Smooth muscle cell (in vitro differentiated cells): ENCODE measurements around the gene DNAJC5G. TPM values are rescaled to one million over a fixed set of nuclear protein-coding genes. Genes with fewer than 3 reads are reported as not detected.

Experiments
- DNase-seq: peaks from one replicate; lab custom pipeline; 2025; ENCODE audit not compliant: unreplicated experiment; lab: John Stamatoyannopoulos, UW
- H2AFZ ChIP-seq: fragments of 200-600 bp; sonication (generic); 2 replicates; pipeline ENCODE4 v1.6.0; 2016; ENCODE audit warnings: antibody characterized with exemption, low read depth, mild to moderate bottlenecking
- H3F3A ChIP-seq: fragments of 200-600 bp; sonication (generic); 2 replicates; pipeline ENCODE4 v1.6.0; 2017; ENCODE audit warnings: antibody characterized with exemption, low read depth
- H3K27ac ChIP-seq: fragments of 200-600 bp; sonication (generic); 2 replicates; pipeline ENCODE4 v1.5.1; 2016; ENCODE audit warnings: low read depth, mild to moderate bottlenecking
- H3K27me3 ChIP-seq: fragments of 200-600 bp; sonication (generic); 2 replicates; pipeline ENCODE4 v1.6.1; 2016; ENCODE audit warnings: low read depth, mild to moderate bottlenecking
- H3K36me3 ChIP-seq: fragments of 200-600 bp; sonication (generic); 2 replicates; pipeline ENCODE4 v1.5.1; 2016; ENCODE audit warnings: low read depth
- H3K4me1 ChIP-seq: fragments of 200-600 bp; sonication (generic); 2 replicates; pipeline ENCODE4 v1.5.1; 2016; ENCODE audit warnings: low read depth
- H3K4me2 ChIP-seq: fragments of 200-600 bp; sonication (generic); 2 replicates; pipeline ENCODE4 v1.6.0; 2016; ENCODE audit warnings: mild to moderate bottlenecking
- H3K4me3 ChIP-seq: fragments of 200-600 bp; sonication (generic); 2 replicates; pipeline ENCODE4 v1.5.1; 2016; ENCODE audit warnings: mild to moderate bottlenecking
- H3K79me2 ChIP-seq: fragments of 200-600 bp; sonication (generic); 2 replicates; pipeline ENCODE4 v1.6.0; 2016; ENCODE audit warnings: low read depth, mild to moderate bottlenecking
- H3K9ac ChIP-seq: fragments of 200-600 bp; sonication (generic); 2 replicates; pipeline ENCODE4 v1.6.0; 2016; ENCODE audit warnings: low read depth
- H3K9me3 ChIP-seq: fragments of 200-600 bp; sonication (generic); replicated peaks from 2 replicates; pipeline ENCODE4 v1.5.1; 2016; ENCODE audit warnings: low read depth
- H4K20me1 ChIP-seq: fragments of 200-600 bp; sonication (generic); 2 replicates; pipeline ENCODE4 v1.6.0; 2016; ENCODE audit warnings: low read depth
- WGBS: methylation state at CpG from one replicate; pipeline ENCODE4 v1.1.7; 2016; ENCODE audit warnings: low lambda C conversion rate; 5-methylcytosine and 5-hydroxymethylcytosine counted together
- polyA plus RNA-seq: library from polyadenylated mRNA; unstranded; fragments of >200 nt; fragmentation: Nextera tagmentation; extraction: Ambion mirVana; gene quantifications from 2 replicates; pipeline ENCODE4 v1.2.1, GENCODE V29; 2016
- total RNA-seq: library from RNA; depleted of rRNA; stranded (reverse); fragments of >200 nt; gene quantifications from 2 replicates; pipeline ENCODE4 v1.2.3, GENCODE V29; 2014
- TF ChIP-seq, protein P1 (sequence below): fragments of 200-600 bp; sonication (generic); IDR thresholded peaks from 2 replicates; pipeline ENCODE4 v1.5.1; 2017; ENCODE audit warnings: borderline replicate concordance, mild to moderate bottlenecking, antibody characterized with exemption; ENCODE audit not compliant: insufficient read depth, poor library complexity, severe bottlenecking

Gene DNAJC5G
- total and polyA plus RNA-seq, 2 experiments from 2014 or later = not detected

DNA sequence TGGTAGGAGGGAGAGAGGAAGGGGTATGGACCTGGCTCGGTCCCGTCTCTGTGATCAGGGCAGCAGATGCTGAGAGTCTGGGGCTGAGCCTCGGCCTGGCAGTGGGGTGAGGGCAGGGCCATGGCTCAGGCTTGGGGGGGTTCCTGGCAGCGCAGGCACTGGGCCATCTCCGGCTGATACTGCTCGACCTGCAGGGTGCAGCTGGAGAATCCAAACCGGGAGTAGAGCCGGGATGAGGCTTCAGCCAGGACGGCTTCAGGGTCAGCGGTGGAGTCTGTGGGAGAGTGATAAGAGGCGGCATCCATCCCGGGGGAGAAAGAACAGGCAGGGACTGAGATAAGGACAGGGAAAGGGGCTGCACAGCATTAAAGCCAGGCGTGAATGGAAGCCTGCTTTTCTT, 20.0 kb upstream of the DNAJC5G start:
- Histone ChIP-seq H3K4me3 (no peak overlapping the region), H3K4me1 (no peaks in the 10 kb centered on the region), H3K9me3 (no peaks in the 10 kb centered on the region), H3K27ac (no peak overlapping the region), H3K9ac (no peak overlapping the region), H3F3A (no peaks in the 10 kb centered on the region), H3K36me3 (no peaks in the 10 kb centered on the region), H3K27me3 (peaks cover 59% of the 10 kb centered on the region), H3K4me2 (no peak overlapping the region), H4K20me1 (no peaks in the 10 kb centered on the region), H2AFZ (no peak overlapping the region), H3K79me2 (no peaks in the 10 kb centered on the region)
- no peak for DNase-seq
- TF ChIP-seq, protein P1, sequence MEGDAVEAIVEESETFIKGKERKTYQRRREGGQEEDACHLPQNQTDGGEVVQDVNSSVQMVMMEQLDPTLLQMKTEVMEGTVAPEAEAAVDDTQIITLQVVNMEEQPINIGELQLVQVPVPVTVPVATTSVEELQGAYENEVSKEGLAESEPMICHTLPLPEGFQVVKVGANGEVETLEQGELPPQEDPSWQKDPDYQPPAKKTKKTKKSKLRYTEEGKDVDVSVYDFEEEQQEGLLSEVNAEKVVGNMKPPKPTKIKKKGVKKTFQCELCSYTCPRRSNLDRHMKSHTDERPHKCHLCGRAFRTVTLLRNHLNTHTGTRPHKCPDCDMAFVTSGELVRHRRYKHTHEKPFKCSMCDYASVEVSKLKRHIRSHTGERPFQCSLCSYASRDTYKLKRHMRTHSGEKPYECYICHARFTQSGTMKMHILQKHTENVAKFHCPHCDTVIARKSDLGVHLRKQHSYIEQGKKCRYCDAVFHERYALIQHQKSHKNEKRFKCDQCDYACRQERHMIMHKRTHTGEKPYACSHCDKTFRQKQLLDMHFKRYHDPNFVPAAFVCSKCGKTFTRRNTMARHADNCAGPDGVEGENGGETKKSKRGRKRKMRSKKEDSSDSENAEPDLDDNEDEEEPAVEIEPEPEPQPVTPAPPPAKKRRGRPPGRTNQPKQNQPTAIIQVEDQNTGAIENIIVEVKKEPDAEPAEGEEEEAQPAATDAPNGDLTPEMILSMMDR = no peak
- 54% methylated on average over 13 of the region's 13 CpGs for WGBS

GRCh38 chr2:27255660-27256059, 19.6 kb upstream of the DNAJC5G start:
- H3K9me3 ChIP-seq = no peaks in the 10 kb centered on the region
- no peaks in the 10 kb centered on the region for H3K36me3 ChIP-seq
- H3K27me3 ChIP-seq = peaks cover 64% of the 10 kb centered on the region
- no peaks in the 10 kb centered on the region for H3K79me2 ChIP-seq
- H2AFZ ChIP-seq = no peak overlapping the region
- no peak overlapping the region for H3K27ac ChIP-seq
- no peaks in the 10 kb centered on the region for H4K20me1 ChIP-seq
- H3K4me2 ChIP-seq = no peak overlapping the region
- DNase-seq = no peak
- no peak overlapping the region for H3K9ac ChIP-seq
- H3F3A ChIP-seq = no peaks in the 10 kb centered on the region
- TF ChIP-seq, protein P1 = no peak
- WGBS = 72% methylated on average over 1 of the region's 1 CpG
- no peaks in the 10 kb centered on the region for H3K4me1 ChIP-seq
- no peak overlapping the region for H3K4me3 ChIP-seq

- WGBS = 83% methylated on average over 3 of the region's 7 CpGs
- Histone ChIP-seq H3K9me3 (no peaks in the 10 kb centered on the region), H4K20me1 (no peaks in the 10 kb centered on the region), H3F3A (no peaks in the 10 kb centered on the region), H3K27me3 (peaks cover 68% of the 10 kb centered on the region), H3K4me2 (no peak overlapping the region), H3K4me1 (no peaks in the 10 kb centered on the region), H3K4me3 (no peak overlapping the region), H2AFZ (no peak overlapping the region), H3K79me2 (no peaks in the 10 kb centered on the region), H3K36me3 (no peaks in the 10 kb centered on the region), H3K27ac (no peak overlapping the region), H3K9ac (no peak overlapping the region)
- TF ChIP-seq, protein P1 = no peak
- no peak for DNase-seq
Measured at GRCh38 chr2:27256855-27257454, 18.3 kb upstream of the DNAJC5G start.

DNA sequence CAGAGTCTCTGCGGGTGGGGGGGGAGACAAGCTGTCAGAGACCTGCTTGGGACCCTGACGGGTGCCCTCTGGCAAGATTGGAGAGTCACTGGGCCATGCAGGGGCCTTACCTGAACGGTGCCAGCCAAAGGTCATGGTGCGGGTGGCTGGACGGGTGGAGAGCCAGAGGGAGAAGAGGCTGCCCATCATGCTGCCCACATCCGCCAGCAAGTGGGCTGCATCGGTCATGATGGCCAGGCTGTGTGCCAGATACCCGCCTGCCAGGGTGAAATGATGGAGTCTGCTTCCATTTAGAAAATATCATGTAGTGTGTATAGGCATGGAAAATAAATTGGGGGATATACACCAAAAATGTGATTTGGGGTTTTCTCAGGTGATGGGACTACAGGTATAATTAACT, 17.2 kb upstream of the DNAJC5G start:
- DNase-seq = no peak
- WGBS = 87% methylated on average over 8 of the region's 8 CpGs
- Histone ChIP-seq H3K36me3 (no peaks in the 10 kb centered on the region), H3K27ac (no peak overlapping the region), H3K4me3 (no peak overlapping the region), H2AFZ (no peak overlapping the region), H3F3A (no peaks in the 10 kb centered on the region), H4K20me1 (no peaks in the 10 kb centered on the region), H3K4me2 (no peak overlapping the region), H3K9me3 (no peaks in the 10 kb centered on the region), H3K79me2 (no peaks in the 10 kb centered on the region), H3K27me3 (peaks cover 79% of the 10 kb centered on the region), H3K4me1 (peaks cover 7% of the 10 kb centered on the region), H3K9ac (no peak overlapping the region)
- TF ChIP-seq, protein P1 = no peak
